ENCODE data around the gene PICK1.
A peak's percentile ranks its signal among the peaks of the same experiment; 100 is the strongest.

- TF ChIP-seq CTCF (IDR thresholded peaks at IDR 0.05) (peak in 1 of 3 experiments; percentile 12), POLR2A (IDR thresholded peaks at IDR 0.05) (no peak)
Measured at GRCh38 chr22:38124236-38124974, 67.2 kb downstream of the PICK1 start.

All from testis (tissue), 2 donors.